Liver (tissue), 9 donors: ENCODE data around the gene CAMSAP3. TPM values are rescaled to one million over a fixed set of nuclear protein-coding genes. Genes with fewer than 3 reads are reported as not detected.

ENCODE experiments used
- DNase-seq: peaks from one replicate; pipeline ENCODE4 v3.0.0-alpha.2; 2017; ENCODE audit warnings: low spot score
- H3K27ac ChIP-seq, 2 donors: one replicate each; pipeline ENCODE4 v1.7.0; 2013; ENCODE audit warnings: inconsistent platforms in 2 of 2, low read length in 2 of 2, control low read depth in 1 of 2, low read depth in 1 of 2, mild to moderate bottlenecking in 1 of 2
- H3K27me3 ChIP-seq, 4 donors: one replicate each; pipeline versions ENCODE4 v1.6.1 to v1.7.0; 2013; ENCODE audit warnings: low read length in 3 of 4, inconsistent platforms in 1 of 4, mild to moderate bottlenecking in 1 of 4, moderate library complexity in 1 of 4; ENCODE audit not compliant: control insufficient read depth in 4 of 4, insufficient read depth in 4 of 4
- H3K36me3 ChIP-seq, 4 donors: one replicate each; pipeline versions ENCODE4 v1.6.1 to v1.7.0; 2013; ENCODE audit warnings: low read length in 3 of 4, mild to moderate bottlenecking in 3 of 4, low read depth in 1 of 4, moderate library complexity in 1 of 4; ENCODE audit not compliant: control insufficient read depth in 4 of 4, insufficient read depth in 3 of 4
- H3K4me1 ChIP-seq, 4 donors: one replicate each; pipeline versions ENCODE4 v1.6.1 to v1.7.0; 2013; ENCODE audit warnings: low read length in 3 of 4, mild to moderate bottlenecking in 3 of 4, moderate library complexity in 1 of 4; ENCODE audit not compliant: control insufficient read depth in 4 of 4, insufficient read depth in 4 of 4
- H3K4me3 ChIP-seq, 3 donors: one replicate each; pipeline versions ENCODE4 v1.6.1 to v1.7.0; 2013; ENCODE audit warnings: low read length in 3 of 3, control low read depth in 1 of 3, low read depth in 1 of 3, mild to moderate bottlenecking in 1 of 3
- H3K9ac ChIP-seq, 2 donors: one replicate each; pipeline ENCODE4 v1.7.0; 2013; ENCODE audit warnings: low read length in 2 of 2, mild to moderate bottlenecking in 2 of 2, moderate library complexity in 2 of 2, control low read depth in 1 of 2, low read depth in 1 of 2
- H3K9me3 ChIP-seq, 4 donors: one replicate each; pipeline versions ENCODE4 v1.6.1 to v1.7.0; 2013; ENCODE audit warnings: low read length in 3 of 4; ENCODE audit not compliant: control insufficient read depth in 4 of 4
- CTCF ChIP-seq: fragments of 150-350 bp; IDR thresholded peaks from 2 replicates; pipeline ENCODE4 v1.5.1; 2017; ENCODE audit warnings: improper control_type of control experiment, low read depth, low read length; ENCODE audit not compliant: missing input control
- FOXA1 ChIP-seq: IDR thresholded peaks from 2 replicates; pipeline ENCODE4 v1.6.1; 2016; ENCODE audit warnings: antibody characterized with exemption
- GABPA ChIP-seq, 2 donors: IDR thresholded peaks in 1 of 2; conservative IDR thresholded peaks in 1 of 2; 2 replicates each; pipeline ENCODE4 v1.6.1; 2016; ENCODE audit warnings: antibody characterized with exemption in 2 of 2, mild to moderate bottlenecking in 1 of 2, moderate library complexity in 1 of 2
- HNF4A ChIP-seq, 2 donors: conservative IDR thresholded peaks; 2 replicates each; pipeline ENCODE4 v1.6.1; 2016; ENCODE audit warnings: antibody characterized with exemption in 2 of 2, mild to moderate bottlenecking in 2 of 2
- MAX ChIP-seq: IDR thresholded peaks from 2 replicates; pipeline ENCODE4 v1.6.1; 2016; ENCODE audit warnings: antibody characterized with exemption
- NR2F2 ChIP-seq: IDR thresholded peaks from 2 replicates; pipeline ENCODE4 v1.6.1; 2016; ENCODE audit warnings: antibody characterized with exemption
- RAD21 ChIP-seq, 2 donors: IDR thresholded peaks; 2 replicates each; pipeline ENCODE4 v1.6.1; 2016; ENCODE audit warnings: antibody characterized with exemption in 2 of 2, mild to moderate bottlenecking in 2 of 2
- SP1 ChIP-seq: IDR thresholded peaks from 2 replicates; pipeline ENCODE4 v1.6.1; 2018; ENCODE audit warnings: antibody characterized with exemption, mild to moderate bottlenecking
- TAF1 ChIP-seq: conservative IDR thresholded peaks from 2 replicates; pipeline ENCODE4 v1.6.1; 2016; ENCODE audit warnings: antibody characterized with exemption, mild to moderate bottlenecking
- YY1 ChIP-seq: IDR thresholded peaks from 2 replicates; pipeline ENCODE4 v1.6.1; 2016; ENCODE audit warnings: antibody characterized with exemption, mild to moderate bottlenecking
- WGBS: extraction: QIAGEN DNeasy Blood & Tissue Kit; methylation state at CpG from one replicate; pipeline ENCODE4 v1.1.7; 2013; 5-methylcytosine and 5-hydroxymethylcytosine counted together
- polyA plus RNA-seq, 2 donors: library from polyadenylated mRNA; stranded (reverse) in 1 of 2; unstranded in 1 of 2; fragments of 200-250 nt in 1 of 2; fragments of >200 nt in 1 of 2; fragmentation: Nextera tagmentation in 1 of 2; extraction: Ambion mirVana in 1 of 2; gene quantifications; one replicate each; pipeline versions ENCODE4 v1.2.1 to v1.2.3, GENCODE V29; 2013 to 2015
- total RNA-seq, 2 donors: library from RNA; depleted of rRNA; stranded (reverse); fragments of >200 nt; gene quantifications; one replicate each; pipeline ENCODE4 v1.2.3, GENCODE V29; 2014
- TF ChIP-seq, protein P1 (sequence below): IDR thresholded peaks from 2 replicates; pipeline ENCODE4 v1.6.1; 2016; ENCODE audit warnings: antibody characterized with exemption
- TF ChIP-seq, protein P2 (sequence below): IDR thresholded peaks from 2 replicates; pipeline ENCODE4 v1.6.1; 2016; ENCODE audit warnings: antibody characterized with exemption
- donor health status: healthy.
- donor health status: healthy.
- donor health status: healthy.
- donor health status: healthy.
- donor health status: healthy.

Gene CAMSAP3
- total RNA-seq (10 to 100 TPM in 1 of 2 donors, 1 to 10 TPM in 1; 4.4 to 13.8 TPM), polyA plus RNA-seq (10 to 100 TPM in 1 of 2 donors, 1 to 10 TPM in 1; 5.7 to 19.1 TPM)

DNA sequence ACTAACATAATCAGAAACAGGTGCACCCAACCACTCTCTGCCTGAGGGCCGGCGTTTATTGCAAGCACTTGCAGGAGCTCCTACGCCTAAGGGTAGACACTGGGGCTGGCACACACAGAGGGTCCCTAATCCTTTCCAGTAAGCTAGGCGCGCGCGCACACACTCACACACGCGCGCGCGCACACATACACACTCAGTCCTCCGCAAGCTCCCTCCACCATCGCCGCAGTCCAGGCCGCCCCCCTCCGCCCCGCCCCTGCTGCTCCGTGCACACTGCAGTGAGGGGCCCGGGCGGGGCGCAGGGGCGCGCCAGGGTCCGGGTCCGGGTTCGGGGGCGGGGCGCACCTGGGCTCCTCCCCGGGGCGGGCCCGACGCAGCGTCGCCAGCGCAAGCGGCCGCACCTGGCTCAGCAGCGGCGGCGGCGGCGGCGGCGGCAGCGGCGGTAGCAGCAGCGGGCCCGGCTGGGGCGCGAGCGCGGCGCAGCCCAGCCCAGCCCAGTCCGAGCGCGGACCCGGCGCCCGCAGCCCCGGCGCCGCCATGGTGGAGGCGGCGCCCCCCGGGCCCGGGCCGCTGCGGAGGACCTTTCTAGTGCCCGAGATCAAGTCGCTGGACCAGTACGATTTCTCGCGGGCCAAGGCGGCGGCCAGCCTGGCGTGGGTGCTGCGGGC is at the start of gene CAMSAP3:
TSS of gene CAMSAP3 (plus strand) at position 398 of the 668 bp plus-strand sequence. CDS start at position 538, 140 bp downstream.
- H3K4me1 ChIP-seq, result peaks cover 2 to 13% (median 6%) of the 10 kb centered on the region in 4 donors
- H3K36me3 ChIP-seq, result peaks cover 0 to 2% (median 0%) of the 10 kb centered on the region in 4 donors
- peak; percentile 70 for DNase-seq
- TF ChIP-seq NR2F2 (no peak), SP1 (no peak)
- no peaks in the 10 kb centered on the region for H3K9me3 ChIP-seq
- no peaks in the 10 kb centered on the region for H3K27me3 ChIP-seq
- H3K9ac ChIP-seq, result peak within 1 kb of the TSS in 1 of 2 donors; percentile 1
- H3K27ac ChIP-seq, result peak within 1 kb of the TSS; percentile 22 to 50
- under 1% methylated on average over 78 of the region's 78 CpGs for WGBS
- H3K4me3 ChIP-seq, result peak within 1 kb of the TSS; percentile 26 to 97 (median 79)

GRCh38 chr19:7545904-7546303 is 49.8 kb upstream of the CAMSAP3 start:
- Histone ChIP-seq H3K4me3 (no peak overlapping the region), H3K4me1 (no peaks in the 10 kb centered on the region), H3K27me3 (no peaks in the 10 kb centered on the region), H3K9ac (no peak overlapping the region), H3K36me3 (peaks cover 8 to 31% (median 16%) of the 10 kb centered on the region in 4 donors), H3K27ac (no peak overlapping the region), H3K9me3 (no peaks in the 10 kb centered on the region)
- 79% methylated on average over 1 of the region's 1 CpG for WGBS
- TF ChIP-seq, protein P1, sequence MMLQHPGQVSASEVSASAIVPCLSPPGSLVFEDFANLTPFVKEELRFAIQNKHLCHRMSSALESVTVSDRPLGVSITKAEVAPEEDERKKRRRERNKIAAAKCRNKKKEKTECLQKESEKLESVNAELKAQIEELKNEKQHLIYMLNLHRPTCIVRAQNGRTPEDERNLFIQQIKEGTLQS, result no peak
- TF ChIP-seq TAF1 (no peak), YY1 (no peak)
- DNase-seq, result no peak

- Histone ChIP-seq H3K36me3 (peaks cover 3 to 21% (median 10%) of the 10 kb centered on the region in 4 donors), H3K9ac (no peak overlapping the region)
- WGBS, result 89% methylated on average over 3 of the region's 3 CpGs
Measured at GRCh38 chr19:7547159-7547558, 48.5 kb upstream of the CAMSAP3 start.

More at GRCh38 chr19:7547159-7547558, 48.5 kb upstream of the CAMSAP3 start:
- Histone ChIP-seq H3K9me3 (no peaks in the 10 kb centered on the region), H3K4me1 (peaks cover 0 to 6% (median 2%) of the 10 kb centered on the region in 4 donors), H3K27me3 (no peaks in the 10 kb centered on the region), H3K27ac (no peak overlapping the region), H3K4me3 (no peak overlapping the region)
- no peak for DNase-seq
- no peak for TF ChIP-seq RAD21 (IDR thresholded peaks at IDR 0.05)
- TF ChIP-seq MAX, result no peak
- TF ChIP-seq, protein P2, sequence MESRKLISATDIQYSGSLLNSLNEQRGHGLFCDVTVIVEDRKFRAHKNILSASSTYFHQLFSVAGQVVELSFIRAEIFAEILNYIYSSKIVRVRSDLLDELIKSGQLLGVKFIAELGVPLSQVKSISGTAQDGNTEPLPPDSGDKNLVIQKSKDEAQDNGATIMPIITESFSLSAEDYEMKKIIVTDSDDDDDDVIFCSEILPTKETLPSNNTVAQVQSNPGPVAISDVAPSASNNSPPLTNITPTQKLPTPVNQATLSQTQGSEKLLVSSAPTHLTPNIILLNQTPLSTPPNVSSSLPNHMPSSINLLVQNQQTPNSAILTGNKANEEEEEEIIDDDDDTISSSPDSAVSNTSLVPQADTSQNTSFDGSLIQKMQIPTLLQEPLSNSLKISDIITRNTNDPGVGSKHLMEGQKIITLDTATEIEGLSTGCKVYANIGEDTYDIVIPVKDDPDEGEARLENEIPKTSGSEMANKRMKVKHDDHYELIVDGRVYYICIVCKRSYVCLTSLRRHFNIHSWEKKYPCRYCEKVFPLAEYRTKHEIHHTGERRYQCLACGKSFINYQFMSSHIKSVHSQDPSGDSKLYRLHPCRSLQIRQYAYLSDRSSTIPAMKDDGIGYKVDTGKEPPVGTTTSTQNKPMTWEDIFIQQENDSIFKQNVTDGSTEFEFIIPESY, result no peak
- TF ChIP-seq, protein P1, result no peak
- TF ChIP-seq GABPA (IDR thresholded peaks at IDR 0.05 in 1 of 2, conservative IDR thresholded peaks at IDR 0.05 in 1 of 2), result no peak
- no peak for TF ChIP-seq CTCF
- TF ChIP-seq FOXA1, result no peak
- TF ChIP-seq YY1, result no peak
- no peak for TF ChIP-seq HNF4A (conservative IDR thresholded peaks at IDR 0.05)
